AG09319 (cell line): Measurements from ENCODE around the gene TUBE1.

Source experiments
- DNase-seq: peaks from one replicate; pipeline ENCODE4 v3.0.0-alpha.2; 2010; ENCODE audit warnings: low read depth; ENCODE audit errors: extremely low read depth
- TF ChIP-seq, protein P1 (sequence below): IDR thresholded peaks from 2 replicates; pipeline ENCODE4 v1.5.1; 2011; ENCODE audit warnings: low read depth, mild to moderate bottlenecking, inconsistent platforms, low read length, moderate library complexity

Gene TUBE1

DNA sequence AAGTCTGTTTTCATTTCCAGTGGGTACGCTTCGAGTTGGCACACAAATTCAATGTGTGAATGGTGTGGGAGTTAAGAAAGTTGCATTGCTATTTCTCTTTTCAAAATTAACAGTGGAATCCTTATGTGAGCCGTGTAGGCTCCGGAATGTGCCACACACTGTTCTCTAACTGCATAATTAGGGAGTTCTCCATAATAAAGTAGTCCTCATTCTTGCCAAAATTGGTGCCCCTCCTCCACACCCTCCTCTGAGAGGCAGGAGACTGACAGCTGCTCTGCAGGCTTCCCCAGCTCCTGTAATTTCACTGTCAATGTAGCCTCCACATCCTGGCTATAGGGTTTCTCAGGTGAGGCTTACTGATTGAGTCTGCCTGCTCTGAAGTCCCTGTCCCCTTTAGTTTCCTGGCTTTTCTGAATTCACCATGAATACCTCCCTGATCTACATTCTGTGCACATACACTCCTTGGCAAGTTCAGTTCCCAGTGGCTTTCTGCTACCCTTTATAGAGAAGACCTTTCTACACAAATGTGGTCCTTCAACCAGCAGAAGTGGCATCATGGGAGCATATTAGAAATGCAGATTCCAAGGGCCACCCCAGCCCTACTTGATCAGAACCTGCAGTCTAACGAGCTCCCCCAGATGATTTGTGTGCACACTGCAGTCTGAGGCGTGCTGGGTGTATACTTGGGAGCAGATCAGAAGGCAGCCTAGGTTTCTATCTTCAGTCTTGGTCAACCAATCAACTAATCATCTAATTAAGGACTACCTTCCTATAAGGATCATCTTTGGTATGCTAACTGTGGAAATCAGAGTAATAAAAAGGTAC is 53.3 kb downstream of the TUBE1 start:
- no peak for DNase-seq
- TF ChIP-seq, protein P1, sequence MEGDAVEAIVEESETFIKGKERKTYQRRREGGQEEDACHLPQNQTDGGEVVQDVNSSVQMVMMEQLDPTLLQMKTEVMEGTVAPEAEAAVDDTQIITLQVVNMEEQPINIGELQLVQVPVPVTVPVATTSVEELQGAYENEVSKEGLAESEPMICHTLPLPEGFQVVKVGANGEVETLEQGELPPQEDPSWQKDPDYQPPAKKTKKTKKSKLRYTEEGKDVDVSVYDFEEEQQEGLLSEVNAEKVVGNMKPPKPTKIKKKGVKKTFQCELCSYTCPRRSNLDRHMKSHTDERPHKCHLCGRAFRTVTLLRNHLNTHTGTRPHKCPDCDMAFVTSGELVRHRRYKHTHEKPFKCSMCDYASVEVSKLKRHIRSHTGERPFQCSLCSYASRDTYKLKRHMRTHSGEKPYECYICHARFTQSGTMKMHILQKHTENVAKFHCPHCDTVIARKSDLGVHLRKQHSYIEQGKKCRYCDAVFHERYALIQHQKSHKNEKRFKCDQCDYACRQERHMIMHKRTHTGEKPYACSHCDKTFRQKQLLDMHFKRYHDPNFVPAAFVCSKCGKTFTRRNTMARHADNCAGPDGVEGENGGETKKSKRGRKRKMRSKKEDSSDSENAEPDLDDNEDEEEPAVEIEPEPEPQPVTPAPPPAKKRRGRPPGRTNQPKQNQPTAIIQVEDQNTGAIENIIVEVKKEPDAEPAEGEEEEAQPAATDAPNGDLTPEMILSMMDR = no peak

DNA sequence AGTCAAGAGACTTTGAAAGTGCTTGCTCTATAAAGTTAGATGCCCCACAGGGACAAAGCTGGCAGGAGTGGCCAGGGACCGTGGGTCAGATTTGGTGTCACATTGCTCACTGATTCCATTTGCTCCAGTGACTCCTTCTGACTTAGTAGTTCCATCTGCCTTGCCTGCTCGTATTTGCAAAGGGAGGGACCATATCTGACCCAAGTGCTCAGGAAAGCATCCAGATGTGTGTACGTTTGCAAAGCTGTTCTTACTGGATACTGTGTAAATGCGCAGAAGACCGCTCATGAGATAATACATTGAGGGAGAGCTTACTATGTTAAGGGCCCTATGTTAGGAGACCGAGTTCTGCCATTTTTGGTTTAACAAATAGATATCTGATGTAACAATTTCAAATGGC is 54.6 kb downstream of the TUBE1 start:
- no peak for DNase-seq
- TF ChIP-seq, protein P1 = no peak

DNA sequence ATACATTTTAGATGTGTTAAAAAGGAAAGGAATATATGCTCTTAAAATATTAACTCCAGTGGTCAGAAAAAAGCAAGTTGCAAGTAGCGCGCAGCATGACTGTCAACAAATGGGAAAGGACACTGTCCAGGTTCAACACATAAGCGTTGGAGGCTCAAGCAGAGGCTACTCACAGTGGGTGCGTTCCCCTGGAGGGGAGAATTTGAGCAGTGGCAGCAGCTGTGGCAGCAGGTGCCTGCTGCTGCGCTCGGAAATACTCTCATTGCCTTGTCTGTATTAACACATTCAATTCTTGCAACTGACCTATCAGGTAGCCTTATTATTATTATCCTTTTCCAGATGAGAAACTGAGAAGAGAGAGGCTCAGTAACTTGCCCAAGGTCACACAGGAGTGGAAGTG is 55.3 kb downstream of the TUBE1 start:
- DNase-seq = no peak
- TF ChIP-seq, protein P1 = no peak

DNA sequence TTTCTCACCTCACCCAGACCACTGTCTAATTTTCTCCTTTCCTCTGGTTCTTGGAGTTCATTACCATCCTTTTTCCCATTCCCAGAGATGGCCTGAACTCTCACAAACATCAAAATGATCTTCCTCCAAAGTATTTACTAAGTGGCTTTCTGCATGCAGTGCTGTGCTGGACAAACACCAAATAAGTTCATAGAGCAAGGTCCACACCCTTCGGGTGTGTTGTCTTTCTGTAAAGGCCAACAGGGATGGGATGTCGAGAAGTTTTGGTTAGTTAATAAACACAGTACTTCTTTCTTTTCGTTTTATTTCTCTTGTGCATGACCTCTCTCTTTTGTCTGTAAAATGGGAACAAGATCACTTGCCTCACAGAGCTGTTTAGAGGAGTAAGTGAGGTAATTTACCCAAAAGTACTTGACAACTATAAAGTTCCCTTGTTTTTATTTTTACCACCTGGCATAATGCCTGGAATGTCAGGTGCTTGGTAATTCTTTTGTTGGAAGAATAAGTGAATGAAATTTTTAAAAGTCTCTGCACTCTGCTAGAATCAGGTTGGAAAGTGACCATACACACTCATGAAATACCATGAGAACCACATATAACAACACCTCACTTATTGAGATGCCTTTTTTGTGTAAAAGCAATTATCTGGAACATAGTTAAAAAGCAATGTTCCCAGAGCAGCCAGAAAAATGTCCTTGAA is 56.2 kb downstream of the TUBE1 start:
- TF ChIP-seq, protein P1 = no peak
- no peak for DNase-seq

DNA sequence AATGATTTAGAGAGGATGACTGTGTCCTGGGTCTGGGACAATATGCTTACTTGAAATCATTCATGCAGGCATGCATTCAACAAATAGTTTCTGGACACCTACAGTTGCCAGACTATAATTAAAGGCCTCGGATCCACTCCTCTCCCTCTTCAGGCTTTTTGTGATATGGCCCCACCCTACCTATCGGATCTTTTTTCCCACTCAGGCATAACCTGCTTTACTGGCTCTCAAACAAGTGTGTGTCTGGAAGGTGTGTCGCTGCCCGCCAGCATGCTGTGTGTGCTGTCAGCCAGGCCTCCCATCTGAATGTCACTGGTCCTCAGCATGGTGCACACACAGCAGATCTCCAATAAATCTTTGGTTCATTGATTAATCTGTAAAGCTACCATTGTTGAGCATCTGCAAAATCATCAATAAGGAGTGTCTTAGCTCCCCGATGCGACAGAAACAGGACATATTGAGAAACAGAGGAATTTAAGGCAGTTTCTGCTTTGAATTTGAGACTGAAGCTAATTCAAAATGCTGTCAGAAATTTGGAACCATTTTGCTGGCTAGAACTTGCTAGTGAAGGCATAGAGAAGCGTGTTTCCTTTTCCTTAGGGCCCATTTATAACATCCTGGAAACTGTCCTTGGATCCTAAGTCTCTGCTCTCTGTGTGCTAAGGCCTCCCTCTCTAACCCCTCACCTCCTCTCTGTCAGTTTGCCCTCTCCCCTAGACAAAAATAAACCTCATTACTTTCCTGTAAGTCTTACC is 56.9 kb downstream of the TUBE1 start:
- no peak for DNase-seq
- TF ChIP-seq, protein P1 = no peak

DNA sequence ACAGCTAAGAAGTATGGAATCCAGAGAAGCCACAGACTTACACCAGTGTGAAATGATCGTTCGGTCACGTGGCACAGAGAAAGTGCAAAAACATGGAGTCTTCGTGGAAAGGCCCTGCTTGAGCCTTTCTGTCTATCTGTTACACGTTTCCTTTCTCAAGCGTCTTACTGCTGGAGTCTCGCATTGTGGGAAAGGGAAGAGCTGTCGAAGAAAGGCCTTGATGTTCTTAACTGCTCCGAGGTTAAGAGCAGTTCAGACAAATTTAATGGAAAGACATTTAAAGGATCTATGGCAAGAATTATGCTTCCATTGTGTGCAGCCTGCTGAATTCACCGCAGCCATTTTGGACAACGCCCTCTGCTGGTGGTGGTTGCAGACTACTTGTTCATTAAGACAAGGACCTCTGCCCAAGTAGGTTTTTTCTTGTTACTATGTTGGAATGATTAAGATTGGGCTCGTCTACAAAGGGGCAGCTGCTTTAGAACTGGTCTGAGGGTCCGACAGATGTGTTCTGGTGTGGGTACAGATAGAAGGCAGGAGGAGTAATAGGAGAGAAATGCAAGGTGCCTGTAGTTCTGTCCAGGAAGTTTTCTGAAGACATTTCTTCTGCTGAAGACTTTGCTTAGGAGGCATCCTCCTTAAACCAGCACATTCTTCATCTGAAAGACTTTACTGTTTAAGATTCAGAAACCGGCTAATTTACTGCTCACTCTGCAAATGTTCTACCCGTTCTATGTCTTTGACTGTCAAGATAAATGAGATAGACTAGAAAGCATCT is 58.0 kb downstream of the TUBE1 start:
- TF ChIP-seq, protein P1 = peak; percentile 50
- DNase-seq = no peak
